ENCODE measurements around the gene SYNDIG1. TPM values are rescaled to one million over a fixed set of nuclear protein-coding genes. Genes with fewer than 3 reads are reported as not detected.

Gene SYNDIG1
- total RNA-seq, 2 experiments from 2014 or later, result not detected

GRCh38 chr20:24584078-24584477, 114.6 kb downstream of the SYNDIG1 start:
- intact Hi-C loops (cut with DNase I, micrococcal nuclease), result no loop called here
- Mint-ChIP-seq H3K36me3 (ENCODE audit: low read depth) (no peaks in the 10 kb centered on the region), H3K4me1 (ENCODE audit: low read depth) (no peaks in the 10 kb centered on the region), H3K27me3 (no peaks in the 10 kb centered on the region), H3K4me3 (no peak overlapping the region), H3K27ac (no peak overlapping the region), H3K9me3 (no peaks in the 10 kb centered on the region)
- no peaks in the 10 kb centered on the region for H3K27me3 ChIP-seq (ENCODE audit: control insufficient read depth in 1 of 2, insufficient read depth in 2 of 2, low read length in 2 of 2)
- no peak for ATAC-seq (ENCODE audit: poor library complexity)
- no peaks in the 10 kb centered on the region for H3K4me1 ChIP-seq (ENCODE audit: insufficient read depth, low read length)
- no peak for TF ChIP-seq CTCF (IDR thresholded peaks at IDR 0.05)
- H3K9me3 ChIP-seq (ENCODE audit: control insufficient read depth in 1 of 2, insufficient read depth in 1 of 2, low read length in 2 of 2), result peaks cover 0 to 18% of the 10 kb centered on the region in 2 experiments
- CTCF ChIA-PET, result no interaction called here
- no peak overlapping the region for H3K4me3 ChIP-seq (ENCODE audit: low read length)
- H3K36me3 ChIP-seq (ENCODE audit: insufficient read depth, low read length), result no peaks in the 10 kb centered on the region
- no peak for DNase-seq
- H3K27ac ChIP-seq (ENCODE audit: low read depth in 1 of 2, low read length in 2 of 2), result no peak overlapping the region
- POLR2A ChIA-PET, result no interaction called here

GRCh38 chr20:24584538-24585356, 115.3 kb downstream of the SYNDIG1 start:
- DNase-seq (no peak), ATAC-seq (ENCODE audit: poor library complexity) (no peak)
- H3K36me3 Mint-ChIP-seq (ENCODE audit: low read depth), result no peaks in the 10 kb centered on the region
- H3K27me3 ChIP-seq (ENCODE audit: control insufficient read depth in 1 of 2, insufficient read depth in 2 of 2, low read length in 2 of 2), result no peaks in the 10 kb centered on the region
- H3K36me3 ChIP-seq (ENCODE audit: insufficient read depth, low read length), result no peaks in the 10 kb centered on the region
- H3K27ac Mint-ChIP-seq, result no peak overlapping the region
- no peaks in the 10 kb centered on the region for H3K27me3 Mint-ChIP-seq
- TF ChIP-seq CTCF (IDR thresholded peaks at IDR 0.05), result no peak
- ChIA-PET CTCF (no interaction called here), POLR2A (no interaction called here)
- no peaks in the 10 kb centered on the region for H3K9me3 Mint-ChIP-seq
- H3K4me1 ChIP-seq (ENCODE audit: insufficient read depth, low read length), result no peaks in the 10 kb centered on the region
- H3K4me3 ChIP-seq (ENCODE audit: low read length), result no peak overlapping the region
- H3K9me3 ChIP-seq (ENCODE audit: control insufficient read depth in 1 of 2, insufficient read depth in 1 of 2, low read length in 2 of 2), result peaks cover 0 to 18% of the 10 kb centered on the region in 2 experiments
- H3K27ac ChIP-seq (ENCODE audit: low read depth in 1 of 2, low read length in 2 of 2), result no peak overlapping the region
- H3K4me3 Mint-ChIP-seq, result no peak overlapping the region
- intact Hi-C loops (cut with DNase I, micrococcal nuclease), result no loop called here
- no peaks in the 10 kb centered on the region for H3K4me1 Mint-ChIP-seq (ENCODE audit: low read depth)

- H3K9me3 Mint-ChIP-seq, result no peaks in the 10 kb centered on the region
- Histone ChIP-seq H3K4me3 (ENCODE audit: low read length) (no peak overlapping the region), H3K27me3 (ENCODE audit: control insufficient read depth in 1 of 2, insufficient read depth in 2 of 2, low read length in 2 of 2) (no peaks in the 10 kb centered on the region), H3K36me3 (ENCODE audit: insufficient read depth, low read length) (no peaks in the 10 kb centered on the region), H3K4me1 (ENCODE audit: insufficient read depth, low read length) (no peaks in the 10 kb centered on the region), H3K27ac (ENCODE audit: low read depth in 1 of 2, low read length in 2 of 2) (no peak overlapping the region), H3K9me3 (ENCODE audit: control insufficient read depth in 1 of 2, insufficient read depth in 1 of 2, low read length in 2 of 2) (peaks cover 0 to 18% of the 10 kb centered on the region in 2 experiments)
- ChIA-PET POLR2A (no interaction called here), CTCF (no interaction called here)
- no peaks in the 10 kb centered on the region for H3K36me3 Mint-ChIP-seq (ENCODE audit: low read depth)
- ATAC-seq (ENCODE audit: poor library complexity) (no peak), DNase-seq (no peak)
- no peak overlapping the region for H3K4me3 Mint-ChIP-seq
- no peaks in the 10 kb centered on the region for H3K4me1 Mint-ChIP-seq (ENCODE audit: low read depth)
- no peaks in the 10 kb centered on the region for H3K27me3 Mint-ChIP-seq
- TF ChIP-seq CTCF (IDR thresholded peaks at IDR 0.05), result no peak
- intact Hi-C loops (cut with DNase I, micrococcal nuclease), result no loop called here
- H3K27ac Mint-ChIP-seq, result no peak overlapping the region
These were observed 116.5 kb downstream of the SYNDIG1 start for GRCh38 chr20:24585796-24586522.
